Hepatocyte (in vitro differentiated cells): ENCODE results near the gene ENO2. TPM values are rescaled to one million over a fixed set of nuclear protein-coding genes. Genes with fewer than 3 reads are reported as not detected.
A peak's percentile ranks its signal among the peaks of the same experiment; 100 is the strongest.

Experiments
- DNase-seq: peaks from one replicate; pipeline ENCODE4 v3.0.0-alpha.2; 2016; ENCODE audit warnings: low spot score
- H2AFZ ChIP-seq: fragments of 200-600 bp; sonication (generic); 2 replicates; pipeline ENCODE4 v1.6.0; 2016; ENCODE audit warnings: antibody characterized with exemption, mild to moderate bottlenecking
- H3K27ac ChIP-seq: fragments of 200-600 bp; sonication (generic); 2 replicates; pipeline ENCODE4 v1.5.1; 2016; ENCODE audit warnings: mild to moderate bottlenecking
- H3K27me3 ChIP-seq: fragments of 200-600 bp; sonication (generic); 2 replicates; pipeline ENCODE4 v1.6.1; 2016
- H3K36me3 ChIP-seq: fragments of 200-600 bp; sonication (generic); replicated peaks from 2 replicates; pipeline ENCODE4 v1.5.1; 2016; ENCODE audit warnings: low read depth; ENCODE audit not compliant: insufficient read depth
- H3K4me1 ChIP-seq: fragments of 200-600 bp; sonication (generic); 2 replicates; pipeline ENCODE4 v1.5.1; 2016; ENCODE audit warnings: mild to moderate bottlenecking, moderate library complexity; ENCODE audit not compliant: insufficient read depth
- H3K4me2 ChIP-seq: fragments of 200-600 bp; sonication (generic); 2 replicates; pipeline ENCODE4 v1.6.0; 2016
- H3K4me3 ChIP-seq: fragments of 200-600 bp; sonication (generic); 2 replicates; pipeline ENCODE4 v1.5.1; 2016; ENCODE audit warnings: mild to moderate bottlenecking
- H3K79me2 ChIP-seq: fragments of 200-600 bp; sonication (generic); 2 replicates; pipeline ENCODE4 v1.6.0; 2017; ENCODE audit warnings: mild to moderate bottlenecking
- H3K9me2 ChIP-seq: fragments of 200-600 bp; sonication (generic); replicated peaks from 2 replicates; pipeline ENCODE4 v1.6.0; 2017; ENCODE audit warnings: mild to moderate bottlenecking; ENCODE audit not compliant: insufficient read depth
- H3K9me3 ChIP-seq: fragments of 200-600 bp; sonication (generic); 2 replicates; pipeline ENCODE4 v1.5.1; 2016; ENCODE audit warnings: low read depth, mild to moderate bottlenecking
- H4K20me1 ChIP-seq: fragments of 200-600 bp; sonication (generic); 2 replicates; pipeline ENCODE4 v1.6.0; 2016; ENCODE audit warnings: mild to moderate bottlenecking; ENCODE audit not compliant: insufficient read depth, poor library complexity, severe bottlenecking
- CTCF ChIP-seq: fragments of 200-600 bp; sonication (generic); IDR thresholded peaks from 2 replicates; pipeline ENCODE4 v1.5.1; 2016; ENCODE audit warnings: antibody characterized with exemption, mild to moderate bottlenecking; ENCODE audit not compliant: poor library complexity
- EZH2 ChIP-seq: fragments of 200-600 bp; sonication (generic); IDR thresholded peaks from 2 replicates; pipeline ENCODE4 v1.6.1; 2016; ENCODE audit warnings: antibody characterized with exemption, mild to moderate bottlenecking, borderline replicate concordance
- EZH2phosphoT487 ChIP-seq: fragments of 200-600 bp; sonication (generic); IDR thresholded peaks from one replicate; pipeline ENCODE4 v1.6.1; 2018; ENCODE audit warnings: antibody characterized with exemption, mild to moderate bottlenecking, low read depth, moderate library complexity; ENCODE audit not compliant: unreplicated experiment, severe bottlenecking
- WGBS: methylation state at CpG from one replicate; pipeline ENCODE4 v1.1.6; 2016; ENCODE audit warnings: low lambda C conversion rate; ENCODE audit errors: missing lambda C conversion rate; 5-methylcytosine and 5-hydroxymethylcytosine counted together
- polyA plus RNA-seq: library from polyadenylated mRNA; unstranded; fragments of >200 nt; fragmentation: Nextera tagmentation; extraction: Ambion mirVana; gene quantifications from 2 replicates; pipeline ENCODE4 v1.2.1, GENCODE V29; 2016
- total RNA-seq: library from RNA; depleted of rRNA; stranded (reverse); fragments of >200 nt; gene quantifications from 2 replicates; pipeline ENCODE4 v1.2.3, GENCODE V29; 2014

Gene ENO2
- total and polyA plus RNA-seq, 2 experiments from 2014 or later, result 11.8 to 14.2 TPM

- no peak for DNase-seq
- TF ChIP-seq EZH2phosphoT487 (no peak), EZH2 (no peak), CTCF (no peak)
- Histone ChIP-seq H3K36me3 (no peaks in the 10 kb centered on the region), H3K4me3 (peak overlapping the region; percentile 10), H3K4me1 (peaks cover 28% of the 10 kb centered on the region), H3K9me3 (no peaks in the 10 kb centered on the region), H3K4me2 (peak overlapping the region; percentile 88), H3K27me3 (no peaks in the 10 kb centered on the region), H4K20me1 (peaks cover 24% of the 10 kb centered on the region), H2AFZ (no peak overlapping the region), H3K9me2 (no peaks in the 10 kb centered on the region), H3K79me2 (peaks cover 56% of the 10 kb centered on the region), H3K27ac (peak overlapping the region; percentile 82)
- 77% methylated on average over 26 of the region's 36 CpGs for WGBS
Observed at GRCh38 chr12:6936636-6937480, 22.5 kb downstream of the ENO2 start.

DNA sequence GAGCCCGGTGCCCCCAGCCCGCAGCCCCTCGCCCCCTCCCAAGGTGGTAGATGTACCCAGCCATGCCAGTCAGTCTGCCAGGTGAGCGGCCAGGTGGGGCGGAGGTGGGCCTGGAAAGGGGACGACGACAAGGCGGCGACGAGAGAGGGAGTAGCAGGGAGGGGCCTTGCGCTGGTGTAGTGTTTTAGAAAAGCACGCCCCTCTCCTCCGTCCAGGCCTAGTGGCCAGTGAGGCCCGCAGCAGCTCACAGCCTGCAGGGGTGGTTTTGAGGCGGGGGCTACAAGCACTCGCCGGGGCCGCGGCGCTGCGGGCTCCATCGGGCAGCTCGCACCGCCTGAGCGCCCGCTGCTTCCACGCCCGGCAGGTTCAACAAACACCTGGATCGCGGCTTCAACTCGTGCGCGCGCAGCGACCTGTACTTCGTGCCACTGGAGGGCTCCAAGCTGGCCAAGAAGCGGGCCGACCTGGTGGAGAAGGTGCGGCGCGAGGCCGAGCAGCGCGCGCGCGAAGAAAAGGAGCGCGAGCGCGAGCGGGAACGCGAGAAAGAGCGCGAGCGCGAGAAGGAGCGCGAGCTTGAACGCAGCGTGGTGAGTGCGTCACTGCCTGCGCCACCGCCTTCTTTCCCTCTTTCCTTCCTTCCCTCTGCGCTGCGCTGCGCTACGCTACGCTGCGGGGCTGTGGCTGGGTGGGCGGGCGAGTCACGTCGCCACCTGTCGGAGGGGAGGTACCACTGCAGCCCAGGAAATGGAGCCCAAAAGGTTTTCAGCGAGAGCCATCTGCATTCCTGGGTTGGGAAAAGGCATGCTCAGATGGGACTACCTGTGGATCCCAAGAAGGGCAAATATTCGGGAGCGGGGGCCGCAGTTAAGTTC, 23.3 kb downstream of the ENO2 start:
- Histone ChIP-seq H3K27ac (peak overlapping the region; percentile 82), H3K4me1 (peaks cover 20% of the 10 kb centered on the region), H3K4me3 (peak overlapping the region; percentile 10), H3K9me2 (no peaks in the 10 kb centered on the region), H3K36me3 (no peaks in the 10 kb centered on the region), H3K9me3 (no peaks in the 10 kb centered on the region), H4K20me1 (peaks cover 15% of the 10 kb centered on the region), H3K79me2 (peaks cover 47% of the 10 kb centered on the region), H2AFZ (no peak overlapping the region), H3K4me2 (peak overlapping the region; percentile 88), H3K27me3 (no peaks in the 10 kb centered on the region)
- DNase-seq, result peak; percentile 96
- 4% methylated on average over 79 of the region's 80 CpGs for WGBS
- TF ChIP-seq CTCF (peak; percentile 95), EZH2phosphoT487 (no peak)

DNA sequence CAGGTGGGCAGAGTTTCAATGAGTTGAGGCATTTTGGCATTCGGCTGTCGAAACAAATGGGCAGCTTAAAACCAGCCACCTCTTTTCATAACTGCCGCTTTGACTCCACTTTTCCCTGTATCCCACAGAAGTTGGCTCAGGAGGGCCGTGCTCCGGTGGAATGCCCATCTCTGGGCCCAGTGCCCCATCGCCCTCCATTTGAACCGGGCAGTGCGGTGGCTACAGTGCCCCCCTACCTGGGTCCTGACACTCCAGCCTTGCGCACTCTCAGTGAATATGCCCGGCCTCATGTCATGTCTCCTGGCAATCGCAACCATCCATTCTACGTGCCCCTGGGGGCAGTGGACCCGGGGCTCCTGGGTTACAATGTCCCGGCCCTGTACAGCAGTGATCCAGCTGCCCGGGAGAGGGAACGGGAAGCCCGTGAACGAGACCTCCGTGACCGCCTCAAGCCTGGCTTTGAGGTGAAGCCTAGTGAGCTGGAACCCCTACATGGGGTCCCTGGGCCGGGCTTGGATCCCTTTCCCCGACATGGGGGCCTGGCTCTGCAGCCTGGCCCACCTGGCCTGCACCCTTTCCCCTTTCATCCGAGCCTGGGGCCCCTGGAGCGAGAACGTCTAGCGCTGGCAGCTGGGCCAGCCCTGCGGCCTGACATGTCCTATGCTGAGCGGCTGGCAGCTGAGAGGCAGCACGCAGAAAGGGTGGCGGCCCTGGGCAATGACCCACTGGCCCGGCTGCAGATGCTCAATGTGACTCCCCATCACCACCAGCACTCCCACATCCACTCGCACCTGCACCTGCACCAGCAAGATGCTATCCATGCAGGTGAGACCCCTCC, 24.2 kb downstream of the ENO2 start:
- H3K4me1 ChIP-seq, result peaks cover 20% of the 10 kb centered on the region
- no peak overlapping the region for H3K4me3 ChIP-seq
- H4K20me1 ChIP-seq, result peaks cover 6% of the 10 kb centered on the region
- no peak overlapping the region for H2AFZ ChIP-seq
- peak overlapping the region; percentile 29 for H3K27ac ChIP-seq
- no peak for DNase-seq
- no peaks in the 10 kb centered on the region for H3K36me3 ChIP-seq
- H3K9me2 ChIP-seq, result no peaks in the 10 kb centered on the region
- TF ChIP-seq CTCF (no peak), EZH2phosphoT487 (no peak)
- 95% methylated on average over 32 of the region's 32 CpGs for WGBS
- no peaks in the 10 kb centered on the region for H3K27me3 ChIP-seq
- H3K9me3 ChIP-seq, result no peaks in the 10 kb centered on the region
- H3K79me2 ChIP-seq, result peaks cover 39% of the 10 kb centered on the region
- H3K4me2 ChIP-seq, result peak overlapping the region; percentile 64
